IPS-18a (cell line): ENCODE data around the gene SEPTIN14.
"Not testable (repeated sequence)": the region's sequence is repeated elsewhere in the genome, so short reads cannot be mapped to it uniquely, and the experiment has no call there.

Experiments used
- H3K27ac ChIP-seq: one replicate; pipeline ENCODE4 v1.5.1; 2013; ENCODE audit warnings: low read length
- H3K27me3 ChIP-seq: one replicate; pipeline ENCODE4 v1.6.1; 2013; ENCODE audit warnings: mild to moderate bottlenecking, low read length; ENCODE audit not compliant: control insufficient read depth, insufficient read depth
- H3K36me3 ChIP-seq: one replicate; pipeline ENCODE4 v1.6.1; 2013; ENCODE audit warnings: low read depth, low read length; ENCODE audit not compliant: control insufficient read depth
- H3K4me1 ChIP-seq: one replicate; pipeline ENCODE4 v1.6.1; 2013; ENCODE audit warnings: low read depth, low read length; ENCODE audit not compliant: control insufficient read depth
- H3K4me3 ChIP-seq: one replicate; pipeline ENCODE4 v1.5.1; 2013; ENCODE audit warnings: low read length
- H3K9ac ChIP-seq: one replicate; pipeline ENCODE4 v1.6.1; 2013; ENCODE audit warnings: mild to moderate bottlenecking, low read length, moderate library complexity
- H3K9me3 ChIP-seq: one replicate; pipeline ENCODE4 v1.6.1; 2013; ENCODE audit warnings: low read depth, low read length; ENCODE audit not compliant: control insufficient read depth

SEPTIN14 gene

DNA sequence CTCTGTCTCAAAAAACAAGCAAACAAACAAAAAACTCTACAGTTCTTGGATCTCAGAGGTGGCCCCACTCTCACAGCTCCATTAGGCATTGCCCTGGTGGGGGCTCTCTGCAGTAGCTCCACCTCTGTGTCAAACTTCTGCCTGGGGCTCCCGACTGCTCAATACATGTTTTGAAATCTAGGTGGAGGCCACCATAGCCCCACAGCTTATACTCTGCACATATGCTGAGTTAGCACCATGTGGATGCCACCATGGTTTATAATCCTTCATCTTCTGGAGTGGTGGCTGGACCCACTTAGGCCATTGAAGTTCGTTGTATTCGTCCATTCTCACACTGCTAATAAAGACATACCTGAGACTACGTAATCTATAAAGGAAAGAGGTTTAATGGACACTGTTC is 78.4 kb downstream of the SEPTIN14 start:
- H3K36me3 ChIP-seq, result no peaks in the 10 kb centered on the region
- no peaks in the 10 kb centered on the region for H3K4me1 ChIP-seq
- no peak overlapping the region for H3K4me3 ChIP-seq
- H3K27ac ChIP-seq, result no peak overlapping the region
- peaks cover 15% of the 10 kb centered on the region for H3K9me3 ChIP-seq
- H3K9ac ChIP-seq, result no peak overlapping the region
- no peaks in the 10 kb centered on the region for H3K27me3 ChIP-seq

DNA sequence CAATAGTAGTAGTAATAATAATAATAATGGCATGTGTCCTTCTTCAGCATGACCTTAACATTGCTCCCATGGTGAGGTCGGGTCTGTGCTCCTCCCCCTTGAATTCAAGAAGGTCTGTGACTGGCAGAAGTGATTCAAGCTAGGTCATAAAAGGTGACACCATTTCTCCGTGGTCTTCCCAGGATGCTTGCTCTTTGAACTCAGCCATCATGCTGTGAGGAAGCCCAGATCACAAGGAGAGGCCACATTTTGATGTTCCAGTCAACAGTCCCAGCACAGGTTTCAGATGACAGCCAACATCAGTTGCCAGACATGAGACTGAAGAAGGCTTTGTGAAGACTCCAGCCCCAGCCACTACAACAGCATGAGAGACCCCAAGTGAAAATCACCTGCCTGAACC is 83.9 kb downstream of the SEPTIN14 start:
- Histone ChIP-seq H3K4me3 (no peak overlapping the region), H3K27me3 (no peaks in the 10 kb centered on the region), H3K4me1 (no peaks in the 10 kb centered on the region), H3K27ac (no peak overlapping the region), H3K9ac (no peak overlapping the region), H3K9me3 (peaks cover 16% of the 10 kb centered on the region), H3K36me3 (no peaks in the 10 kb centered on the region)

GRCh38 chr7:55776196-55776595 is 86.4 kb downstream of the SEPTIN14 start:
- H3K36me3 ChIP-seq, result no peaks in the 10 kb centered on the region
- H3K27ac ChIP-seq, result no peak overlapping the region
- no peaks in the 10 kb centered on the region for H3K27me3 ChIP-seq
- no peaks in the 10 kb centered on the region for H3K4me1 ChIP-seq
- H3K9me3 ChIP-seq, result peaks cover 18% of the 10 kb centered on the region
- H3K9ac ChIP-seq, result no peak overlapping the region
- H3K4me3 ChIP-seq, result no peak overlapping the region

GRCh38 chr7:55775051-55775420 is 87.5 kb downstream of the SEPTIN14 start:
- Histone ChIP-seq H3K4me1 (no peaks in the 10 kb centered on the region), H3K36me3 (no peaks in the 10 kb centered on the region), H3K4me3 (no peak overlapping the region), H3K27me3 (no peaks in the 10 kb centered on the region), H3K9me3 (peaks cover 9% of the 10 kb centered on the region), H3K27ac (no peak overlapping the region), H3K9ac (no peak overlapping the region)

GRCh38 chr7:55774327-55775050 is 88.1 kb downstream of the SEPTIN14 start:
- no peak overlapping the region for H3K9ac ChIP-seq
- H3K36me3 ChIP-seq, result no peaks in the 10 kb centered on the region
- no peaks in the 10 kb centered on the region for H3K27me3 ChIP-seq
- no peak overlapping the region for H3K4me3 ChIP-seq
- H3K27ac ChIP-seq, result no peak overlapping the region
- H3K9me3 ChIP-seq, result peaks cover 9% of the 10 kb centered on the region
- no peaks in the 10 kb centered on the region for H3K4me1 ChIP-seq

DNA sequence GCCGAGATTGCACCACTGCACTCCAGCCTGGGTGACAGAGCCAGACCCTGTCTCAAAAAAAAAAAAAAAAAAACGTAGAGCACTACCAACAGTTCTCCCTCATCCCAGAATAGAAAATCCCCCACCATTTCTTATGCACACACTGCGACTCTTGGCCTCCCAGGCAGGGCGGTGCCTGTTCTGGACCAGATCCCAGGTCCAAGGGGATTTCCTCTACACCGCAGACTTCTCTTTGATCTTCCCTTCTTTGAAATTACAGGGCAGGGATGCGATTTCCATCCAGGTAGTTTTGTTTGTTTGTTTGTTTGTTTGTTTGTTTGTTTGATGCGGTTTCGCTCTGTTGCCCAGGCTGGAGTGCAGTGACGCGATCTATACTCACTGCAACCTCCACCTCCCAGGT is 91.8 kb downstream of the SEPTIN14 start:
- no peaks in the 10 kb centered on the region for H3K4me1 ChIP-seq
- no peaks in the 10 kb centered on the region for H3K36me3 ChIP-seq
- H3K4me3 ChIP-seq, result no peak overlapping the region
- no peaks in the 10 kb centered on the region for H3K27me3 ChIP-seq
- H3K9me3 ChIP-seq, result peaks cover 15% of the 10 kb centered on the region
- H3K9ac ChIP-seq, result no peak overlapping the region
- no peak overlapping the region for H3K27ac ChIP-seq

GRCh38 chr7:55753274-55753862 is 109.2 kb downstream of the SEPTIN14 start:
- H3K27ac ChIP-seq, H3K36me3 ChIP-seq, H3K9me3 ChIP-seq, H3K9ac ChIP-seq, H3K4me1 ChIP-seq, H3K27me3 ChIP-seq, H3K4me3 ChIP-seq: not testable (repeated sequence)

DNA sequence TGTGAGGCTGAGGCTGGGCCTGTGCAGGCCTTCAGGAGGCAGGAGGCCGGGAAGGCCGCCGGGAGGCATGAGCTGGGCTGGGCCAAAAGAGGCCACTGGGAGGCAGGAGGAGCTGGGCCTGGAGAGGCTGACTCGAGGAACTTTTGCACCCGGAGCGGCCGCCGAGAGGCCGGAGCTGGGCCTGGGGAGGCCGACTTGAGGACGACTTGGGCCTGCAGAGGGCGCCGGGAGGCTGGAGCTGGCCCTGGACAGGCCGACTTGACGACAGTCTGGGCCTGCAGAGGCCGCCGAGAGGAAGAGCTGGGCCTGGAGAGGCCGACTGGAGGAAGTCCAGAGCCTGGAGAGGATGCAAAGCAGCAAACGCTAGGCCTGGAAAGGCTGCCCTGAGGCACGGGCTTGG is 117.8 kb downstream of the SEPTIN14 start:
- H3K9ac ChIP-seq, H3K4me3 ChIP-seq, H3K9me3 ChIP-seq: not testable (repeated sequence)

More for the DNA sequence above, 117.8 kb downstream of the SEPTIN14 start:
- not testable (repeated sequence) for H3K36me3 ChIP-seq, H3K27ac ChIP-seq, H3K27me3 ChIP-seq, H3K4me1 ChIP-seq
